MCF 10A (cell line): Measurements from ENCODE around the gene RPL27. TPM values are rescaled to one million over a fixed set of nuclear protein-coding genes. Genes with fewer than 3 reads are reported as not detected.

Source experiments
- BruUV-seq: library from RNA; stranded (reverse); fragments of 400-500 nt; replicated peaks from 2 replicates; lab custom pipeline; 2021; lab: Mats Ljungman, UMichigan
- CTCF ChIA-PET: fragments of 300-600 bp; sonication (Branson Sonifier 250); formaldehyde crosslinking; extraction: SDS; loops from one replicate; lab custom pipeline; 2021; ENCODE audit warnings: antibody characterized with exemption, inconsistent platforms; lab: Yijun Ruan, JAX
- POLR2A ChIA-PET: fragments of 300-600, 350-650 bp; sonication (Branson Sonifier 250); formaldehyde crosslinking; extraction: SDS; loops from one replicate; lab custom pipeline; 2020; ENCODE audit warnings: antibody characterized with exemption, inconsistent platforms; lab: Yijun Ruan, JAX
- DNase-seq: peaks from one replicate; pipeline ENCODE4 v3.0.0-alpha.2; 2018; ENCODE audit not compliant: unreplicated experiment
- H3K27ac Mint-ChIP-seq: one replicate; pipeline ENCODE4 v1.8.0; 2022; ENCODE audit warnings: mild to moderate bottlenecking, low read depth, mixed read lengths; ENCODE audit not compliant: unreplicated experiment
- H3K27me3 Mint-ChIP-seq: one replicate; pipeline ENCODE4 v1.8.0; 2022; ENCODE audit warnings: mixed read lengths; ENCODE audit not compliant: insufficient read depth, unreplicated experiment
- H3K36me3 Mint-ChIP-seq: one replicate; pipeline ENCODE4 v1.8.0; 2022; ENCODE audit warnings: mild to moderate bottlenecking, moderate library complexity, mixed read lengths; ENCODE audit not compliant: insufficient read depth, unreplicated experiment
- H3K4me1 Mint-ChIP-seq: one replicate; pipeline ENCODE4 v1.8.0; 2022; ENCODE audit warnings: mixed read lengths; ENCODE audit not compliant: insufficient read depth, unreplicated experiment
- H3K4me3 Mint-ChIP-seq: one replicate; pipeline ENCODE4 v1.8.0; 2022; ENCODE audit warnings: mild to moderate bottlenecking, moderate library complexity, mixed read lengths; ENCODE audit not compliant: unreplicated experiment
- H3K9me3 Mint-ChIP-seq: one replicate; pipeline ENCODE4 v1.8.0; 2022; ENCODE audit warnings: mixed read lengths; ENCODE audit not compliant: unreplicated experiment
- CTCF ChIP-seq: fragments of 200-600 bp; IDR thresholded peaks from one replicate; pipeline ENCODE4 v1.8.0; 2022; ENCODE audit warnings: antibody characterized with exemption, mild to moderate bottlenecking; ENCODE audit not compliant: unreplicated experiment
- intact Hi-C: fragments of 100-400 bp; cut with micrococcal nuclease; formaldehyde crosslinking; loops from 2 replicates; pipeline ENCODE4 v1.14.1; 2022
- total RNA-seq: library from RNA; stranded (reverse); gene quantifications from 2 replicates; pipeline ENCODE4 v1.2.3, GENCODE V29; 2022

RPL27 gene
- total RNA-seq, 1 experiment from 2014 or later = 1,226 TPM

DNA sequence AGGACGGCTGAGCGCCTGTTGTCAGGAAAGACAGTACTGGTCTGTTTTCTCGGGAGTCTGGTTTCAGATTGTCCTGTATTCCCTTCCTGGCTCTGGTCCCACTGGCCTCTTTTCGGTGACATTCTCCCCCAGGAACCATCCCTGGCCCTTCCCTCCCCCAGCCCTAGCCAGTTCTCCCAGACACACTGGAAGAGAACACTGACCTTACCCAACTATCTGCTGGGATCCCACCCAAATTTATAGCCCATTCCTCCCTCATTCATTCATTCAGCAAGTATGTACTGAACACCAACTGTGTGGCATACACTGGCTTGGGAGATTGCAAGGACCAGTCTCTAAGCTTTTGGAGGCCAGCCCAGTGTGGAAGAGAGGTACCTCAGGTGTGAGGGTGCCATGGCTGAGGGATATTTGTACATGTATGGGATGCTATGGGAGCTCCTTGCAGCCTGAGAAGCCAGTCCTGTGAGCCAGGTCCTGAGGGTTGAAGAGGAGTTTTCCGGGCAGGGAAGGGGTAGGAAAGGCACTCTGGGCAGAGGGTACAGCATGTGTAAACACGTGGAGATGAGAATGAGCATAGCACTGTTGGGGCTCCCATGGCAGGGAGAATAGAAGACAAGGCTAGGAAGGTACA is 32.0 kb downstream of the RPL27 start:
- TF ChIP-seq CTCF = no peak
- peaks cover 6% of the 10 kb centered on the region for H3K4me1 Mint-ChIP-seq
- no peak for DNase-seq
- H3K4me3 Mint-ChIP-seq = no peak overlapping the region
- ChIA-PET POLR2A (interaction anchor here (0.6 to 2.0 kb wide), 5 partner anchors 9 to 1799 kb away, joined by 3 to 6 read pairs (median 3); partner anchors contain the start of gene RPL27), CTCF (interaction anchor here (0.5 to 0.7 kb wide), 2 partner anchors 32 to 89 kb away, joined by 3 read pairs; partner anchors contain the start of gene RPL27)
- no peak overlapping the region for H3K27ac Mint-ChIP-seq
- no peaks in the 10 kb centered on the region for H3K36me3 Mint-ChIP-seq
- intact Hi-C loops = no loop called here
- no peaks in the 10 kb centered on the region for H3K9me3 Mint-ChIP-seq
- no peaks in the 10 kb centered on the region for H3K27me3 Mint-ChIP-seq
- BruUV-seq = no TSS peak

- Mint-ChIP-seq H3K4me1 (peaks cover 6% of the 10 kb centered on the region), H3K27ac (no peak overlapping the region), H3K36me3 (no peaks in the 10 kb centered on the region), H3K4me3 (no peak overlapping the region), H3K9me3 (no peaks in the 10 kb centered on the region), H3K27me3 (no peaks in the 10 kb centered on the region)
- POLR2A ChIA-PET = interaction anchor here (0.7 kb wide), 1 partner anchor 93 kb away, joined by 3 read pairs; the partner anchor contains the start of gene BRCA1
- TF ChIP-seq CTCF = no peak
- DNase-seq = no peak
- intact Hi-C loops = no loop called here
- CTCF ChIA-PET = no interaction called here
- BruUV-seq = no TSS peak
These were observed 33.4 kb downstream of the RPL27 start for GRCh38 chr17:43031666-43032065.

- CTCF ChIA-PET = interaction anchor here (0.6 to 1.1 kb wide), 2 partner anchors 10 to 46 kb away, joined by 3 read pairs; partner anchors contain the start of gene RND2
- no peak for DNase-seq
- Mint-ChIP-seq H3K27ac (no peak overlapping the region), H3K36me3 (no peaks in the 10 kb centered on the region), H3K4me1 (peaks cover 2% of the 10 kb centered on the region), H3K27me3 (no peaks in the 10 kb centered on the region), H3K9me3 (no peaks in the 10 kb centered on the region), H3K4me3 (no peak overlapping the region)
- POLR2A ChIA-PET = interaction anchor here (0.7 kb wide), 1 partner anchor 13 kb away, joined by 4 read pairs; the partner anchor contains the start of gene VAT1
- TF ChIP-seq CTCF = no peak
- intact Hi-C loops = no loop called here
- BruUV-seq = no TSS peak
These were observed 36.0 kb downstream of the RPL27 start for GRCh38 chr17:43033948-43034881.

- DNase-seq = no peak
- Mint-ChIP-seq H3K27ac (no peak overlapping the region), H3K36me3 (no peaks in the 10 kb centered on the region), H3K9me3 (no peaks in the 10 kb centered on the region), H3K4me3 (no peak overlapping the region), H3K4me1 (no peaks in the 10 kb centered on the region), H3K27me3 (no peaks in the 10 kb centered on the region)
- BruUV-seq = no TSS peak
- intact Hi-C loops = no loop called here
- ChIA-PET CTCF (interaction anchor here (0.8 kb wide), 1 partner anchor 1260 kb away, joined by 4 read pairs; no protein-coding TSS in a partner anchor), POLR2A (no interaction called here)
- no peak for TF ChIP-seq CTCF
These were observed 36.7 kb downstream of the RPL27 start for GRCh38 chr17:43034894-43035293.
